GM21367 (cell line): ENCODE measurements around the gene PMPCA.

Source experiments
- ATAC-seq: cut with Tn5 transposase; IDR thresholded peaks from one replicate; pipeline ENCODE4 v1.9.1; 2021; ENCODE audit not compliant: unreplicated experiment

The PMPCA gene

DNA sequence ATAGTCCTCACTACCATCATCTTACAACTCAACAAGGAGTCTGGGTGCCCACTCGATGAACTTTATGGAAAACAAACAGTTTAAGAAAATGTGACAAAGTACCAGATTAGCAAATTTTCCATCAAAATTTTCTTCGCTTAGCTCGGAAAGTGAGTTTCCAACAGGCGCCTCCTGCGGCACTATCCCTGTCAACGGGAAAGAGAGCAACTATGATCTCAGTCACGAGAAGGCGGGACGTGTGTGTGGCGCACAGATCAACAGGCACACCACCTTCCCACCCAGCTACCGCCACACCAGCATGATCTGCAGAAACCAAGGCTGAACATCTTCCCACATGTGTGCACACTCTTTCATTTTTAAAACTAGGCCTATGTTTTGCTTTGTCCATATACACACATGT lies 42.9 kb downstream of the PMPCA start:
- ATAC-seq = no peak

DNA sequence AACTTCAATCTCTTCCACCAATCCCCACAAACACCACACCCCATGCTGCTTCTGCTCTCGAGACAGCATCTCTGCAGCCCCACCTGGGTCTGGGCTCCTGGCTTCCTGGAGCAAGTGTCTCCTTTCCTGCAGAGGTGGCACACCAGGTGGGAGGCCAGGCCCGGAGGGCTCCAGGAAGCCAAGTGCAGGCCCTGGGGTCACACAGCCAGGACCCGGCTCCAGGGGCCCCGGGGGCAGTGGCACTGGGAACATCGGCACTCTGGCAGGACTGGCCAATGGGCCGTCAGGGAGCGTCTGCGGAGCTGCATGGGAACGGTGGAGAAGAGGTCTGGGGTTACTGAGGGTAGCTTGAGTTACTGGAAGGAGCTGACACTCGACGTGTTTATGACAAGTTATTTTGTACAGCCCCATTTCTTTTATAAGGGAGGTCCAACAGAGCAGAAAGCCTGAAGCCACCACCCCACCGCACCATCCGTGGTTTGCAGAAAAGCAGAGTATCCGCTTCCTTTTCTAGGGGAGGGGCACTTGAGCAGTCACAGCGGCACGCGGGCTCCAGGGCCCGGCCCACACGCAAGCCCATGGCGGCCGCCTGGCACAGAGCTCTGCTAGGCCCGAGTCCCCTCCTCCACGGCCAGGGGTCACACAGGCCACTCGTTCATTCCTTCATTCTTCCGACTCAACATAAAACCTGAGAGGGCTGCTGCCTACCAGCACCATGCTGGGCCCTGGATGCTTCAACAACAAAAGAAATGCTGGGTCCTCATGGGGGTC lies 43.8 kb downstream of the PMPCA start:
- no peak for ATAC-seq

DNA sequence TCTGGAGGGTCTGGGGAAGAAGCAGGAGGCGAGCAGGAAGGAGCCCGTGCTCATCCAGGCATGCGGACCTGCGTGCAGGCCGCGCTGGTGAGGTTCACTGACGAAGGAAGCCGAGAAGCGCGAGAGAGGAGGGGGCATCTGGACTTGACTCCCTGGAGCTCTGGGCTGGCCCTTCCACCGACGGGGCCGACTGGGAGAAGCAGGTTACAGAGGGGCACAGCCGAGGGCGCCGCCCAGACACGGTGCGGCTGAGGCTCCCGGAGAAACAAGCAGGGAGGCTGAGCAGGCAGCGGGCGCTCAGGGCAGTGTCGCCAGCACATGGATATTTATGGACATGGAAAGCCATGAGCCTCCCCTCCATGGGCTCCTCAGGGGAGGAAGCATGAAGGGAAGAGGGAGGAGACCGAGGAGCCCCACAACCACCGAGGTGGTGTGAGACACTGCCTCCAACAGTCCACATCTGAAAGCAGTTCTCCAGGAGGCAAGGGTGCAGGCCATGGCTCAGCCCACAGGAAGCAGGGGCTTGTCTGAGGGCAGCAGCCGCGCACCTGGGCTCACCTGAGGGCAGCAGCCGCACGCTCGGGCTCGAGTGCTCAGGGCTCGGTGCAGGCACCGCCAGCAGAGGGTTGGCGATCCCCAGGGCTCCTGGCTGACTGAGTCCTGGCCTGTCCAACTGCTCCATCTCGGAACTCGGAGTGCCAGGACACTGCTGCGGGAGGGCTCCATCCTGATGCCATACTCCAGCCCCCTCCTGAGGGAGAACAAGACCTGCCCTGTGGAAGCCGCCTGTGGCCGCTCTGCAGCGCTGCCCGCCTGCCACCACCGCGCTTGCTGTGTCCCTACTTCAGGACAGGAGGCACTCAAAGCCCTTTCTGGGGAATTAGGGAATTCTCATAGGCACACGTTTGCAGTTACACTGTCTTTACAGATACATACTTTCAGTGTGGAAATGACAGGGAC lies 44.9 kb downstream of the PMPCA start:
- no peak for ATAC-seq

DNA sequence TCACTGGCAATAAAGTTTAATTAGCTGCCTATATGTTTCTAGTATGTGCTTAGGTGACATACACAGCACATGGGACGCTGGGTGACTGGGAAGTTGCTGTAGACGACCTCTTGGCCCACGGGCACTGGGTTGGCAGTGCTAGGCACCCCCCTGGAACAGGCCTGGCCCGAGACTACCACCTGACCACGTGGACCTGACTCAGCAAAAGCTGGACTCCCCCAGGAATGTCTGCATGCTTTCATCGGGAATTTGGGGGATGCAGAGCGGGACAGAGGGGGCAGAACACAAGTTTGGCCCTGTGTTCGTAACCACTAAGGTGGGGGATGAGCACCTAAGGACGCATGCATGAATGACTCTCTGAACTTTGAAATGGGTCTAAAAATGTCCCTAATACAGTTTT lies 45.8 kb downstream of the PMPCA start:
- no peak for ATAC-seq

DNA sequence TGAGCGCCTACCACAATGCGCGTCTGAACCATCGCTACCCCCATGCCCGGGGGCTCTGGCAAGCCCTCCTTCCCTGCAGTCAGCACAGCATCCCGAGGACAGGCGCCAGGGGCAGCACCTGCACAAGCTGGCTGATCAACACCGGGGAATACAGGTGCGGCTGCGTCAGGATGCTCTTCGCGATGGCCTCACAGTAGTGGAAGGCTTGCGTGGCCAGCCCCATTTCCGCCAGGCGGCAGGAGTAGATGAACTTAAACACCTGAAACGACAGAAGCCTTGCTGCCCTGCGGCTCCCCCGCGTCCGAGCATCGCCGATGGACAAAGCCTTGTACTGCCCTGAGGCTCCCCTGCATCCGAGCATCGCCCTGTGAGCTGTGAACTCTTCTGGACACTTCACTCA lies 46.9 kb downstream of the PMPCA start:
- ATAC-seq = no peak

DNA sequence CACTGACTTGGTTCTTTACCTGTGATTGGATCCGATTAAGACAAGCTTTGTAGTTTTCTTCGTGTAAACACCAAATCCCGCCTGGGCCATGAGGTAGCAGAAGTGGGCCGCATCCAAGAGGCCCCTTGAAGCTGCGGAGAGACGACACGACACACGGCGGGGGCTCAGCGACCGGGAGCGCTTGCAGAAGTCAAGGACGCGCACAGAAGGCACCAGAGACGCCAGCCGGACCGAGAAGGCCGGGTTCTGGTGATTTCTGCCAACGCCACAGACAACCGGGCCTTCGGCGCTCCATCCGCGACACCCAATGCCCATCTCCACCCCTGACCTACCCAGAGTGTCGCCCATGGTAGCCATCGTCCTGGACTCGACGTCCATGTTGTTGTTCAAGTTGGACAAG lies 49.0 kb downstream of the PMPCA start:
- no peak for ATAC-seq

DNA sequence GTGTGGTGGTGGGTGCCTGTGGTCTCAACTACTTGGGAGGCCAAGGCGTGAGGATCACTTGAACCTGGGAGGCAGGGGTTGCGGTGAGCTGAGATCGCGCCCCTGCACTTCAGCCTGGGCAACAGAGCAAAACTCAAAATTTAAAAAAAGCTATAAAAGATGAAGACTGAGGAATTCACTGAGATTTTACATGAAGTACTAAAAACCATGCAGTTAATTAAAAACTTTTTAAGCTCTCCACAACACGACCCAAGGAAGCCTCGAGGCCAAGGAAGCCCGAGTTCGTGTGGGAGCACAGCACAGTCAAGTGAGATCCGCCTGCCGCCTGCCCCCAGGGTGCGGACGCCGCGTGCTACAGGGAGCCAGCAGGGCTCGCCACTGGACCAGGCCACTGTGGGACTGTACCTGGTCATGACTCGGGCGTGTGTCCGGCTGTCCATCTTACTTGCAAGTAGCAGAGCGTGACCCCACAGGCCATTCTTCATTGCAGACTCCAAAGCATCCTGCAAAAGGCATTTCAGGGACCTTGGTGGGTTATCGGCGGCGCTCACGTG lies 50.4 kb downstream of the PMPCA start:
- ATAC-seq = no peak

DNA sequence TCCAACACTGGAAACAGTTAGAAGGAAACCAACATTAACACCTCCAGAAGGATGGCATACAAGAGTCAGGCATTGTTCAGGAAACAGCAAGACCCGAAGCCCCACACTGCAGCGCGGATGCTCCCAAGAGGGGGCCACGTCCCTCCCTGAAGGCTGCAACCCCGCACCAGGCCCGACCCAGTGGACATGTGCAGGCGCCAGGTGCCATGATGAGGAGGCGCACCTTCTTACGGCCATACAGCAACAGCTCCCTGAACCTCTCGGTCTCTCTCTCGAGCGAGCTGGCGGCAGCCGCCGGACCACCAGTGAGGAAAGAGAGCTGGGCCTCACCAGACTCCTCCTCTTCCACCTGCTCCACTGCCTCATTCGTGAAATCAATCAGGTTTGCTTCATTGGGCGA lies 52.2 kb downstream of the PMPCA start:
- no peak for ATAC-seq

DNA sequence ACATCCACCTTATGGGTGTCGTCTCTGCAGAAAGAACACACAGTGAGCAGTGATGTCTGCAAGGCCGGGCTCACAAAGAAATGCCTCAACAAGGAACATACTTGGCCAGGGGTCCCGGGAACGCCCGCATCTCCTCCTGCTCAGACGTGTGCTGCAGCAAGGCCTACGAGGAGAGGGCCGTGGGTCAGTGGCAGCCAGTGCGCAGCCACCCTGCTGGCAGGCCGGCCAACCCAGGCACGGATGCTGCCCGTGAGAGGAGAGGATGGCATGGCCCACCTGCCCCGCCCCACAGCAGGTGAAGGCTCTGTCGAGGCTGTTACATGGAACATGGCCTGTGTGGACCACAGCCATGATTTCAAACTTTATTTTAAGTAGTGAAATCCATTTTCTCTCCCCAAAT lies 53.1 kb downstream of the PMPCA start:
- ATAC-seq = no peak

DNA sequence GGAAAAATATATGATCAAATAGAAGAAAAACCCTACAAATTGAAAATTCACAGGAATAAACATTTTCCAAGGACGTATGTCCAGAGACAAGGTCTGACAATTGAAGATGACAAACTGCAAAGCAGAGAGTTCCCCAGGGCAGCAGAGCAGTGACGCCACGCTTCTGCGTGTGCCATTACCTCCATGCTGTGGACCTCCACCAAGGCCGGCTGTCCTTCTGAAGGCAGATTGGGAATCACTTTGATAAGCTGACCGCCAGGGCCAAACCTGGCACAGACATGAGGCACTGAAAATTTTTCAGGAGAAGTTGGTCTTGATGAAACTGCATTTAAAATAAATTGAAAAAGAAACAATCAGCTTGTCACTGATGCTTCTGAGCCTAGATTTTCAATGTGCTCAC lies 53.8 kb downstream of the PMPCA start:
- no peak for ATAC-seq

DNA sequence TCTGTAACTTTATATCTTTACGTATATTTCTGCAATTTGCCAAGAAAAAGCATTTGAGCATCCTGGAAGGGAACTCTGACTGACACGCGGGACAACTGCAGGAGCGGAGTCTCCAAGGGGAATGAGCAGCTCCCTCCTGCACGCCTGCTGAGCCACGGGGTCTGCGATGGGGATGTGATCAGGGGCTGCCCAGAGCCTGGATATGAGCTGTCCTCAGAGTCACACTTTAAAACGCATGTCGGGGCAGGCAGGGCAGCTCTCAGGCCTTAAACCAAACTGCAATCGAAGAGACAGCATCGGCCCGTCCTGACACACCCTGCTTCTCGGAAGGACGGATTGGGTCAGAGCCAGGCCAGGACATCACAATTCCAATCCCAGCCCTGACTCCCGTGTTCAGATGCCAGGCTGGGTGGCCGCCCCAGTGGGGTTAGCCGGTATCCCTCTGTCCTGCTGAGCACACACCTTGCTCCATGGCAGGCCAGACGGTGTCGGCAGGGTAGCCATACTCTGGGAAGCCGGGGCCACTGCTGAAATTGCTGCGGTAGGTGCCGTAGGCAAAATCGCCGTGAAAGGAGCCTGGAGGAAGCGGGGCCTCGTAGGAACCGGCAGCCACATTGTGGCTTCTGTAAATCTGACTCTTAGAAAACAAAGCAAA lies 55.2 kb downstream of the PMPCA start:
- ATAC-seq = no peak

DNA sequence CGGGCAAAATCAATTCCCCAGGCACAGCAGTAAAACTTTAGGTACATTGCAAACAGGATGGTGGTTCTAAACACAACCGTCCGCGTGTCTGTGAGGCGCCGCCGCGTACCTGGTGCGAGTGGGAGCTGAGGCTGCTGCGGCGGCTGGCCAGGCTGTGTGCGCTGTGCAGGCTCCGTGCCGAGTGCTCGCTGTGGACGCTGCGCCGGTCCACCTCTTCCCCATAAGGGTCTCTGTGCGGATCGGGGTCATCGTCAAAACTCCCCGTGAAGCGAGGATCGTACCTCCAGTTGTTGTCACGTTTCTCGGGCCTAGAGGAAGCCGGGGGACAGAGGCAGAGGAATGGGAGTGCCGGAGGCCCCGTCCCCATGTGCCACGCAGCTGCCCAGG lies 55.7 kb downstream of the PMPCA start:
- ATAC-seq = no peak

DNA sequence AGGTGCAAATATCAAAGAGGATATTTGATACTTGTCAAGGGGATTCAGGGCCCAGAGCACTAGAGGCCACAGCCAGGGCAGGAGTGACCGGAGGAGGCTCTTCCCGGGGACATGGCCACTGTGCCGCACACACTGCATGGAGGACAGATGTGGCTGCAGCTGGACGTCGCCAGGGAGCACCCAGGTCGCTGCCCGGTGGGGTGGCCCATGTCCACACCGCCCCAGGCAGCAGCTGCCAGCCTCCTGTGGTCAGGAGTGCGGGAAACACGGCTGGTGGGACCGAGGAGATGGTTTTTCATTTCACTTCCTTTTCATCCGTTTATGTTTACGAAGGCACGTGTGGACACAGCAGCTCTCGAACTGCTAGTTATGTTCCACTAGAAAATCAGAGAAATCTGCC lies 57.3 kb downstream of the PMPCA start:
- ATAC-seq = no peak

DNA sequence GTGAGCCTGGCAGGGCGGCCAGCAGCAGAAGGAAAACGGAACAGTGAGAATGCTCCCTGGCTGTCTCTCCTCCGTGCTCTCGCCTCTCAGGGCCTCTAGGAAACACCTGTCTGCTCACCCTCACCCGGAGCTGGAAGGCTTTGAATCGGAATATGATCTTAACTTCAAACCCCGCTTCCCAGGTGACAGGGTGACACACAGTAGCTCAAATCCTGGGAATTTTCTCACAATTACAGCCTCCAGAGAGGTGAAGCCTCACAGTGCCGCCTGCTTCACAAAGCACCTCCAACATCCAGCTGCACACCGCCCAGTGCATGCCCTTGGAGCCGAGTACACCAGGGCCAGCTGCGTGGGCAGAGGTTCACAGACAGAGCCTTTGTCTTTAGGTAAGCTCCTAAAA lies 59.9 kb downstream of the PMPCA start:
- no peak for ATAC-seq

DNA sequence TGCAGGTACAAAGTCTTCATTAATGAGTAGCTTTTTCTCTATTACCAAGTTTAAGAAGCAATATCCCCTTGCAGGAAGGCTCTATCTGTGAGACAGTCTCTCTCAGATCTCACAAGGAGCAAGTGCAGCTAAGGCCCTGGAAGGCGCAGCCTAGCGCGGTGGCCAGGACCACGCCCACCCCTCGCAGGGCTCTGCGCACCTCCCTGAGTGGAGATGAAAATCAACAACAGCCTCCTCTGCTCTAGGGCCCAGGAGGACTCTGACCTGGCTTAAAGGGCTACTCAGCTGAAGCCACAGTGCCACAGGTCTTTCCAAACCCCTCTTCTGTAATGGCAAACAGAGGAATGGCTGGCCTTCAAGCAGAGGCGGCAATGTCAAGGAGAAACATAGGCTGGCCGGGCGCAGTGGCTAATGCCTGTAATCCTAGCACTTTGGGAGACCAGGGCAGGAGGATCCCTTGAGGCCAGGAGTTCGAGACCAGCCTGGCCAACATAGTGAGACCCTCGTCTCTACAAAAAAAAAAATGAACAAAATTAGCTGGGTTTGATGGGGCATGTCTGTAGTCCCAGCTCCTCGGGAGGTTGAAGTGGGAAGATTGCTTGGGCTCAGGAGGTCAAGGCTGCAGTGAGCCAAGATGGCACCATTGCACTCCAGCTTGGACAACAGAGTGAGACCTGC lies 60.5 kb downstream of the PMPCA start:
- ATAC-seq = no peak

DNA sequence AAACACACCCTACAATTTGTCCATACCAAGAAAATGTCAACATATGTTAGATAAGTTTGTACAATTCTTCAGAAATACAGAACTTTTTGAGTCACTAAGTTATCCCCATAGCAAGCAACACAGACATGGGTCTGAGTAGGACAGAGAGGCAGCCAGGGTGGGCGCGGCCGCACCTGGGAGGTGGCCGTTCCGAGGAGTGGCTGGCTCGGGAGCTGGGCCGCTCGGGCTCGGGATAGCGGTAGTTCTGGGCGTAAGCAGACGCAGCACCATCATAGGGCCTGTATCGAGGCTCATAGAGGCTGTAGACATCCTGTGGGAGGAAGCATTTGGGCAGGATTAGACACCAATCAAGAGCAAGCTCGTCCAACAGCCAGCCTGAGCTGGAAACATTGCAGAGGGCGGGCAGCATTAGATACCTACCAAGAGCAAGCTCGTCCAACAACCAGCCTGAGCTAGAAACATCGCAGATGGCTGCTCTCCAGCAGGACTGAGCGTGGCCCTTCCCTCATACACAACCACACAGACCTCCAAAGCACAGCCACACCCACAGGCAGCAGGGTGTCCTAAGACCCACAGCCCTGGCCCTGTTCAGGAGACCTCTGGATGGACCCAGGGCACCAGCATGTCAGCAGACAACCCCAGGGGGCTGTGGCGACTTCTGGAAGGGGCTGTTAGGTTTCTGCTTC lies 61.5 kb downstream of the PMPCA start:
- no peak for ATAC-seq

DNA sequence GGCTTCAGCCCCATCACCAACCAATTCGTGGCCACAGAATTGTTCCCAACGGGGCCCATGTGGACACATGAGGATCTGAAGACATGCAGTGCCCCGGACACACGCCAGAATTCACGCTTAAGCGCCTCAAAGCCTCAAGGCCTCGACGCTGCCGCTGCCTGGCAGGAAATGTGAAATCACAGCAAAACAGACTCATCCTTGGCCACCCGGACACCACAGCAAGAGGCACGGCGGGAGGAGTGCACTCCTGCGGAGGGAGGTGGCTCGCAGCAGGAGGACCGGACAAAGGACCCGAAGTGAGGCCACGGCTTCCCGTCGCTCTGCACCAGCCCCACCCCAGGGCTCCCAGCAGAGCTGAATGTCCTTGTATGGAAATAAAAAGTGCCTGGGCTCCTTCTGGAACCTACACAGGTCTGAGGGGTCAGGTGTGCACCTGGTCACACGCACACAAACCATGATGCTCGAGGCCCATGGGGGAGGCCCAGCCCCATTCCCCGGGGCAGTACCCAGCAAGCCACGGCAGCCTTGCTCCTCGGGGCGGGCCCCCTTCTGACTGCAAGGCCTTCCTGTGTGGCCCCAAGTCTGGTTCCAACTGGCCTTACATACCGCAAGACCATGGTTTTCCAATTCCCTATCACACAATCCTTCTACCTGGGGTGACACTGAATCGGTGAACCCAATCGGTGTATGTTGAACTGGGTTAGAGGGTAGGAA lies 62.3 kb downstream of the PMPCA start:
- ATAC-seq = no peak

DNA sequence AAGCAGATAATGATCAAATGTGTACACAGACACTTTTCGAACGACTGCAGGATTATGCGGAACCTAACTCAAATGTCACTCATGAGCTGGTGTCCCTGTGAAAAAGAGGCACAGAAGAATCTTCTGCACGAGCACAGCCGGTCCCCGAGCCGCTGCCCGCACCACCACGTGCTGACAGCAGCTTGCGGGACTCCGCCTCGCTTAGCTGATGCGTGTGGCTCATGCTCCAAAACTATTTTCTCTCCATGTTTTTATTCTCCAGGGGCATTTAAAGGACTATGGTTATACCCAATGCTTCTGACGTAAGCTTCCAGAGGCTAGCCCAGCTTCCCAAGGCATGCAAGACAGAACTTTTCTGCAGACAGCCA lies 62.9 kb downstream of the PMPCA start:
- ATAC-seq = no peak
